Left ventricle myocardium inferior (tissue), 1 donor: ENCODE data around the gene ZNF549. TPM values are rescaled to one million over a fixed set of nuclear protein-coding genes. Genes with fewer than 3 reads are reported as not detected.

Experiments
- DNase-seq: peaks from one replicate; pipeline ENCODE4 v3.0.0-alpha.2; 2020
- H3K27ac ChIP-seq: fragments of 200-600 bp; replicated peaks from 2 replicates; pipeline ENCODE4 v1.8.0; 2021
- H3K27me3 ChIP-seq: fragments of 200-600 bp; 2 replicates; pipeline ENCODE4 v1.8.0; 2021; ENCODE audit warnings: low read depth
- H3K36me3 ChIP-seq: fragments of 200-600 bp; 2 replicates; pipeline ENCODE4 v1.8.0; 2021
- H3K4me1 ChIP-seq: fragments of 200-600 bp; 2 replicates; pipeline ENCODE4 v1.8.0; 2021
- H3K4me3 ChIP-seq: fragments of 200-600 bp; 2 replicates; pipeline ENCODE4 v1.8.0; 2021; ENCODE audit warnings: mild to moderate bottlenecking, moderate library complexity
- H3K9me3 ChIP-seq: fragments of 200-600 bp; replicated peaks from 2 replicates; pipeline ENCODE4 v1.8.0; 2021
- CTCF ChIP-seq: fragments of 200-600 bp; IDR thresholded peaks from 2 replicates; pipeline ENCODE4 v1.8.0; 2021; ENCODE audit warnings: antibody characterized with exemption, mild to moderate bottlenecking, borderline replicate concordance
- intact Hi-C: fragments of 100-400 bp; cut with micrococcal nuclease; formaldehyde crosslinking; loops from one replicate; pipeline ENCODE4 v1.11.0; 2022
- total RNA-seq: library from RNA; stranded (reverse); fragmentation: NEBNext Ultra II Directional; extraction: Animal tissue kit (Norgen Biotek cat#: 25700); gene quantifications from one replicate; pipeline ENCODE4 v1.2.1, GENCODE V29; 2021
- donor health status: DM: no; HTN: yes; CAD: no; lungs with severe emphysema.

Gene ZNF549
- total RNA-seq, 1 donor from 2014 or later, result 3.8 TPM

GRCh38 chr19:57576661-57577060 lies 49.5 kb downstream of the ZNF549 start:
- intact Hi-C loops, result no loop called here
- no peak overlapping the region for H3K4me3 ChIP-seq
- no peak for DNase-seq
- TF ChIP-seq CTCF, result no peak
- no peak overlapping the region for H3K27ac ChIP-seq
- peaks cover 59% of the 10 kb centered on the region for H3K36me3 ChIP-seq
- peaks cover 60% of the 10 kb centered on the region for H3K9me3 ChIP-seq
- no peaks in the 10 kb centered on the region for H3K27me3 ChIP-seq
- H3K4me1 ChIP-seq, result peaks cover 24% of the 10 kb centered on the region

GRCh38 chr19:57578487-57579205 lies 51.5 kb downstream of the ZNF549 start, which contains the start of gene ZNF416:
ZNF416 (minus strand) TSS chr19:57578911; CDS start chr19:57578704, 207 bp downstream.
- H3K27ac ChIP-seq, result peak within 1 kb of the TSS; percentile 79
- TF ChIP-seq CTCF, result peak; percentile 40

GRCh38 chr19:57583104-57583520 lies 56.0 kb downstream of the ZNF549 start:
- peaks cover 27% of the 10 kb centered on the region for H3K36me3 ChIP-seq
- no peaks in the 10 kb centered on the region for H3K27me3 ChIP-seq
- DNase-seq, result peak; percentile 12
- TF ChIP-seq CTCF, result no peak
- peak overlapping the region; percentile 82 for H3K27ac ChIP-seq
- H3K4me1 ChIP-seq, result peaks cover 29% of the 10 kb centered on the region
- intact Hi-C loops, result no loop called here
- H3K9me3 ChIP-seq, result peaks cover 29% of the 10 kb centered on the region
- peak overlapping the region; percentile 88 for H3K4me3 ChIP-seq

More at GRCh38 chr19:57578487-57579205, 51.5 kb downstream of the ZNF549 start, which contains the start of gene ZNF416:
- peaks cover 32% of the 10 kb centered on the region for H3K4me1 ChIP-seq
- intact Hi-C loops, result no loop called here
- no peaks in the 10 kb centered on the region for H3K27me3 ChIP-seq
- peaks cover 40% of the 10 kb centered on the region for H3K9me3 ChIP-seq
- peak; percentile 96 for DNase-seq
- H3K36me3 ChIP-seq, result peaks cover 39% of the 10 kb centered on the region
- H3K4me3 ChIP-seq, result peak within 1 kb of the TSS; percentile 98

GRCh38 chr19:57583521-57584416 lies 56.6 kb downstream of the ZNF549 start, which contains the start of gene ZIK1:
ZIK1 (plus strand) TSS chr19:57584145; CDS start chr19:57584357, 212 bp downstream.
- Histone ChIP-seq H3K9me3 (peaks cover 35% of the 10 kb centered on the region), H3K4me3 (peak within 1 kb of the TSS; percentile 88), H3K27ac (peak within 1 kb of the TSS; percentile 82), H3K27me3 (no peaks in the 10 kb centered on the region), H3K4me1 (peaks cover 23% of the 10 kb centered on the region), H3K36me3 (peaks cover 34% of the 10 kb centered on the region)
- peak; percentile 92 for DNase-seq
- intact Hi-C loops, result no loop called here
- TF ChIP-seq CTCF, result peak; percentile 16

- H3K27ac ChIP-seq, result no peak overlapping the region
- H3K27me3 ChIP-seq, result no peaks in the 10 kb centered on the region
- peaks cover 18% of the 10 kb centered on the region for H3K4me1 ChIP-seq
- intact Hi-C loops, result no loop called here
- H3K36me3 ChIP-seq, result peaks cover 71% of the 10 kb centered on the region
- TF ChIP-seq CTCF, result no peak
- H3K4me3 ChIP-seq, result no peak overlapping the region
- DNase-seq, result no peak
- peaks cover 73% of the 10 kb centered on the region for H3K9me3 ChIP-seq
Observed at GRCh38 chr19:57587529-57587928, 60.4 kb downstream of the ZNF549 start.
